Activated T-cell treated with anti-CD3 and anti-CD28 coated beads, Interleukin-2, amount 50 U/mL, for 24 hours (primary cell): ENCODE data around the gene SLC35A1.

Experiments
- DNase-seq: peaks from one replicate; pipeline ENCODE4 v3.0.0-alpha.2; 2020
- H3K27ac Mint-ChIP-seq: 2 replicates; pipeline ENCODE4 v1.8.0; 2020; ENCODE audit warnings: mild to moderate bottlenecking, mixed read lengths
- H3K27me3 Mint-ChIP-seq: 2 replicates; pipeline ENCODE4 v1.8.0; 2020; ENCODE audit warnings: mixed read lengths
- H3K36me3 Mint-ChIP-seq: 2 replicates; pipeline ENCODE4 v1.8.0; 2020; ENCODE audit warnings: low read depth, mixed read lengths
- H3K4me1 Mint-ChIP-seq: 2 replicates; pipeline ENCODE4 v1.8.0; 2020; ENCODE audit warnings: low read depth, mixed read lengths
- H3K4me3 Mint-ChIP-seq: 2 replicates; pipeline ENCODE4 v1.8.0; 2020; ENCODE audit warnings: mild to moderate bottlenecking, moderate library complexity, mixed read lengths
- H3K9me3 Mint-ChIP-seq: 2 replicates; pipeline ENCODE4 v1.8.0; 2020; ENCODE audit warnings: mixed read lengths

Gene SLC35A1

DNA sequence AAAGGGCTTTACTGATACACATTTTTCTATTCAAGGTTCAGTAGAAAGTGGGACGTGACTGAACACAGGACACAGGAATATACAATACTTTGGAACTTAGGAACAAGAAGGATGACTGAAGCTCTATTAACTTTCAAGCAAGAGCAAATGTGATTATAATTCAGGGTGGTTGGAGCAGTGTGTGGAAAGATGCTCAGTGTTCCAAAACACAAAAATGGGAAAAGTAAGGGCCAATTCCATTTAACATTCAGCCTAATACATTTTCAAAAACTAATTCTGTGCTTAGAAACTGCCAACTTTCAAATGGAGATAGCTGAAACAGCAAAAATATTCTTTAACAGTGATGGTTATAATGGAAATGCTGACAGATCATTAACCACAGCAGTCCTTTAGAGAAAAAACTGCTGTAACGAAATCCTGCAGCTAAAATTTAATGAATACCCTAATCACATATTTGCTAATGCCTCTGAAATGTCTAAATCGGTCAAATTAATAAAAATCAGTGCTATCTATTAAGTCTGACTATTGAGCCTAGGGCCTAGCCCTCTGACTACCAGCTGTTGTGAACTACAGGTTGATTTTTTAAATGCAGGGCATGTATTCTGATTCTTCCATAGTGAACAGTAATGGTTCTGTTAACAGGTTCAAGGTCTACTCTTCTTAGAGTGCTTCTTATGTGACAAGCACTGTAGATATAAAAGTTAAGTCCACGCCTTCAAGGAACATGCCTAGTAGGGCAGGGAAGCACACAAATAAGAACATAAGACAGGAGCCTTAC is 71.1 kb downstream of the SLC35A1 start:
- no peaks in the 10 kb centered on the region for H3K27me3 Mint-ChIP-seq
- peaks cover 12% of the 10 kb centered on the region for H3K9me3 Mint-ChIP-seq
- H3K36me3 Mint-ChIP-seq = peaks cover 93% of the 10 kb centered on the region
- H3K27ac Mint-ChIP-seq = no peak overlapping the region
- H3K4me1 Mint-ChIP-seq = no peaks in the 10 kb centered on the region
- no peak overlapping the region for H3K4me3 Mint-ChIP-seq
- DNase-seq = no peak

DNA sequence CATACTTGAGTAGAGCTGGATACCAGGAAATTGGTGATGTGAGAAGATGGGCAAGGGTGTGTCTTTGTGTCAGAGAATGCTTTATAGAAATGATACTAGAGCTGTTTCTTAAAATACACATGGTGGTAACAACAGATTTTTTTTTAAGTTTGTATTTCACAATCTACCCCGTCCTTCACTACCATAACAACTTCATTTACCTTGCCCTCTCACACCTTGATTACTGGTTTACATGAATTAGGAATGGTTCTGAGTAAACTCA is 71.6 kb downstream of the SLC35A1 start:
- H3K4me3 Mint-ChIP-seq = no peak overlapping the region

DNA sequence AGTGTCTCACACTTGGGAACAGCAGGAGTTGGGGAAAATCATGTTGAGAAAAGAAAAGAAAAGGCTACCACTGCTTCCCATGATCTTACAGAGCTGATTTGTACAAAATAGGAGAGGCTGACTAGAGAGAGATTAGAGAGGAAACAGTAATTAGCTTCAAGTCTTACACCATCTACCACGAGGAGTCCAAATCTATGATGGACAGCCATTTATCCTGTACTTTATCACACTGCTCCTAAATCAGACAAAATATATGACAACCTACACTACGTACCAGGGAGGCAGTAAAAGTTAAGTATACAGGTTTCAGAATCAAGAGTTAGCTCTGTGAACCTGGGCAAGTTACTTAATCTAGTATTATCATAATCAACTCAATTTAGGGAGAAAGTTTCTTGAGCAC is 79.0 kb downstream of the SLC35A1 start:
- DNase-seq = no peak
- Mint-ChIP-seq H3K4me1 (peaks cover 5% of the 10 kb centered on the region), H3K27ac (peak overlapping the region; percentile 59), H3K36me3 (peaks cover 80% of the 10 kb centered on the region), H3K27me3 (no peaks in the 10 kb centered on the region), H3K4me3 (no peak overlapping the region), H3K9me3 (no peaks in the 10 kb centered on the region)

More for the DNA sequence above, 71.6 kb downstream of the SLC35A1 start:
- no peak for DNase-seq
- Mint-ChIP-seq H3K4me1 (no peaks in the 10 kb centered on the region), H3K36me3 (peaks cover 90% of the 10 kb centered on the region), H3K9me3 (peaks cover 10% of the 10 kb centered on the region), H3K27ac (no peak overlapping the region), H3K27me3 (no peaks in the 10 kb centered on the region)

DNA sequence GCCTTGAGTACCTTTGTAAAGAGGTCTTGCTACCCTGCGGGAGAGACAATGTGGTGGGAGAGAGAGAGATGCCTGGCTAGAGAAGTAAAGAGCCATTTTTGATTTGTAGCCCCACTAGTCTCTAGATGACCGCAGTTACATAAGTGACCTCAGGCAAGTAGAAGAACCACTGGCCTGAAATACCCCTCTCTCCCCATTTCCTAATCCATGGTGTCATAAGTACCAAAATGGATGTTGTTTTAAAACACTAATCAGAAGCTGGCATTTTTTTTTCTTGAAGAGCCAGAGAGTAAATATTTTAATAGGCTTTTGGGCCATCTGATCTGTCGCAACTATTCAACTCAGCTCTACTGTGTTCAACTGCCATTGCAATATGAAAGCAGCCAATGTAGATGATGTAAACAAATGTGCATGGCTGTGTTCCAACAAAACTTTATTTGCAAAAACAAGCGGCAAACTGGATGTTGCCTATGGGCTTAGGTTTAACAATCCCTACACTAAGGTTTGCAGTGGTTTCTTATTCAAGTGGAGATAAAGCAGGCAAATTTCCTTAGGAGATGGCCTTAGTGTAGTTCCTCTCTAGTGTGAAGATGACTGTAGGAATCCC is 80.5 kb downstream of the SLC35A1 start:
- no peak for DNase-seq
- H3K4me1 Mint-ChIP-seq = peaks cover 5% of the 10 kb centered on the region
- H3K27ac Mint-ChIP-seq = no peak overlapping the region
- H3K9me3 Mint-ChIP-seq = no peaks in the 10 kb centered on the region
- H3K27me3 Mint-ChIP-seq = no peaks in the 10 kb centered on the region
- H3K36me3 Mint-ChIP-seq = peaks cover 80% of the 10 kb centered on the region
- no peak overlapping the region for H3K4me3 Mint-ChIP-seq

DNA sequence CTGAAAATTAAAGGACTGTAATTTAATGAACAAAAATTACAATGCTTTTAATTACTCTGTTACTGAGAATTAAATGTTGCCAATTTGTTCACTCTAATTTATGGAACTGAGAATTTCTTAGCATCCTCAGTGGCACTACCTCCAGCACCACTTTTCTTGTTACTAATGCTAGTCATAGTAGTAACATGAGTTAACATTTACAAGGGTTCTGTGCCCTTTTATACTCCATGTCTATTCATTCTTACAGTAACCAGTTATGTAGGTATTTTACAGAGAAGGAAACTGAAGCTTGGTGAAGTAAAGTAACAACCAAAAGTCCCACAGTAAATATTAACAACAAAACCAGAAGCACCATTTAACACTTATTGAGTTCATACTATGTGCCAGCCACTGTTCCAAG is 82.7 kb downstream of the SLC35A1 start:
- H3K4me3 Mint-ChIP-seq = no peak overlapping the region
- H3K9me3 Mint-ChIP-seq = no peaks in the 10 kb centered on the region
- no peak overlapping the region for H3K27ac Mint-ChIP-seq
- peaks cover 74% of the 10 kb centered on the region for H3K36me3 Mint-ChIP-seq
- no peak for DNase-seq
- H3K4me1 Mint-ChIP-seq = peaks cover 5% of the 10 kb centered on the region
- H3K27me3 Mint-ChIP-seq = no peaks in the 10 kb centered on the region

DNA sequence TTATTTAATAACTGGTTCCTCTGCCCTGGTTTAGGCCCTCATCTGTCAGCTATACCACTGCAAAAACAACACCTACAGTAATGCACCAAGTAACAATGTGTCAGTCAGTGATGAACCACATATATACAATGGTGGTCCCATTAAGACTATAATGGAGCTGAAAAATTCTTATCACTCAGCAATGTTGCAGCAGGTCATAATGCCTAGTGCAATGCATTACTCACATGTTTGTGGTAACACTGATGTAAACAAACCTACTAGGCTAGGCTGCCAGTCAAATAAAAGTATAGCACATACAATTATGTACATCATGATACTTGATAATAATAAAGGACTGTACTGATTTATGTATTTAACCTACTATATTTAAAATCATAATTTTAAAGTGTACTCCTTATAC is 85.7 kb downstream of the SLC35A1 start:
- Mint-ChIP-seq H3K36me3 (peaks cover 74% of the 10 kb centered on the region), H3K9me3 (no peaks in the 10 kb centered on the region), H3K27me3 (no peaks in the 10 kb centered on the region), H3K4me1 (peaks cover 3% of the 10 kb centered on the region), H3K4me3 (no peak overlapping the region), H3K27ac (no peak overlapping the region)
- DNase-seq = no peak

DNA sequence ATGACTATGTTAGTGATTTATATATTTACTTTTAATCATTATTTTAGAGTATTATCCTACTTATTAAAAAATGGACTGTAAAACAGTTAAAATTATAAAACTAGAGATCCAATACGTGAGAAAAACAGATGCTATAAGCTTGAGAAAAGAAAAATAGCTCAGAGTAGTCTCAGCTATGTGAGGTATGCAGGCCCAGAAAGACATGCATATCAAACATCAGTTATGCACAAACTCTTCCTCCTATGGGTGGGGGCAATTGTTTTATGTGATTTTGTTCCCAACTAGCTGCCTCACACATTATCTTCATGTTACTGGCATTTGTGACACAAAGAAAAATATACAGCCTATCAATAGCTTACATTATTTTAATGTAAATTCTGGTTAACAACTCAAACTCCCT is 88.2 kb downstream of the SLC35A1 start:
- H3K36me3 Mint-ChIP-seq = peaks cover 74% of the 10 kb centered on the region

More for the DNA sequence above, 88.2 kb downstream of the SLC35A1 start:
- no peaks in the 10 kb centered on the region for H3K27me3 Mint-ChIP-seq
- DNase-seq = no peak
- no peak overlapping the region for H3K4me3 Mint-ChIP-seq
- no peaks in the 10 kb centered on the region for H3K9me3 Mint-ChIP-seq
- no peak overlapping the region for H3K27ac Mint-ChIP-seq
- no peaks in the 10 kb centered on the region for H3K4me1 Mint-ChIP-seq
